22Rv1 (cell line): ENCODE measurements around the gene DOC2B.

Experiments used
- CTCF ChIP-seq: fragments of 450-650 bp; IDR thresholded peaks from 2 replicates; pipeline ENCODE4 v1.5.1; 2017; ENCODE audit warnings: mild to moderate bottlenecking
- ZFX ChIP-seq: fragments of 450-650 bp; IDR thresholded peaks from 2 replicates; pipeline ENCODE4 v1.6.1; 2017; ENCODE audit warnings: antibody characterized with exemption, borderline replicate concordance

- TF ChIP-seq ZFX (no peak), CTCF (no peak)
Observed at GRCh38 chr17:216625-217024, 35.2 kb upstream of the DOC2B start.
